NCI-H2196 treated with DMSO at 0.1 percent for 48 hours (cell line): Measurements from ENCODE around the gene MTM1.

Experiments
- DNase-seq: peaks from one replicate; lab custom pipeline; 2025; ENCODE audit not compliant: unreplicated experiment; lab: John Stamatoyannopoulos, UW

Gene MTM1

GRCh38 chrX:150703695-150703974 lies 135.2 kb downstream of the MTM1 start:
- DNase-seq = no peak

- no peak for DNase-seq
Observed at GRCh38 chrX:150704030-150704613, 135.7 kb downstream of the MTM1 start.

- no peak for DNase-seq
Observed at GRCh38 chrX:150712619-150713018, 144.2 kb downstream of the MTM1 start.

GRCh38 chrX:150715184-150715583 lies 146.8 kb downstream of the MTM1 start:
- DNase-seq = no peak

GRCh38 chrX:150719621-150720020 lies 151.2 kb downstream of the MTM1 start:
- no peak for DNase-seq
